GM12891 (cell line): ENCODE measurements around the gene AKIP1.
"Not testable (repeated sequence)": the region's sequence is repeated elsewhere in the genome, so short reads cannot be mapped to it uniquely, and the experiment has no call there.

Experiments
- DNase-seq: peaks from one replicate; pipeline ENCODE4 v3.0.0; 2011; ENCODE audit warnings: low spot score; ENCODE audit not compliant: insufficient read length
- FAIRE-seq: peaks from 2 replicates; lab custom pipeline; 2011; peaks lifted over from hg19 to GRCh38; lab: Jason Lieb, UNC
- PAX5 ChIP-seq: IDR thresholded peaks from 2 replicates; pipeline ENCODE4 v1.6.1; 2011; ENCODE audit warnings: low read length, moderate library complexity, mild to moderate bottlenecking; ENCODE audit not compliant: insufficient read depth, severe bottlenecking
- POLR2A ChIP-seq: IDR thresholded peaks from 2 replicates; pipeline ENCODE4 v1.6.1; 2011; ENCODE audit warnings: low read depth, low read length, control low read depth
- POLR2AphosphoS5 ChIP-seq: IDR thresholded peaks from 2 replicates; pipeline ENCODE4 v1.6.1; 2011; ENCODE audit warnings: low read depth, low read length, control low read depth
- POU2F2 ChIP-seq: IDR thresholded peaks from 2 replicates; pipeline ENCODE4 v1.6.1; 2011; ENCODE audit warnings: low read depth, mild to moderate bottlenecking, control low read depth, low read length, moderate library complexity
- SPI1 ChIP-seq: IDR thresholded peaks from 2 replicates; pipeline ENCODE4 v1.6.1; 2011; ENCODE audit warnings: low read depth, low read length, control low read depth
- TAF1 ChIP-seq: IDR thresholded peaks from 2 replicates; pipeline ENCODE4 v1.6.1; 2011; ENCODE audit warnings: low read depth, low read length, control low read depth

AKIP1 gene

DNA sequence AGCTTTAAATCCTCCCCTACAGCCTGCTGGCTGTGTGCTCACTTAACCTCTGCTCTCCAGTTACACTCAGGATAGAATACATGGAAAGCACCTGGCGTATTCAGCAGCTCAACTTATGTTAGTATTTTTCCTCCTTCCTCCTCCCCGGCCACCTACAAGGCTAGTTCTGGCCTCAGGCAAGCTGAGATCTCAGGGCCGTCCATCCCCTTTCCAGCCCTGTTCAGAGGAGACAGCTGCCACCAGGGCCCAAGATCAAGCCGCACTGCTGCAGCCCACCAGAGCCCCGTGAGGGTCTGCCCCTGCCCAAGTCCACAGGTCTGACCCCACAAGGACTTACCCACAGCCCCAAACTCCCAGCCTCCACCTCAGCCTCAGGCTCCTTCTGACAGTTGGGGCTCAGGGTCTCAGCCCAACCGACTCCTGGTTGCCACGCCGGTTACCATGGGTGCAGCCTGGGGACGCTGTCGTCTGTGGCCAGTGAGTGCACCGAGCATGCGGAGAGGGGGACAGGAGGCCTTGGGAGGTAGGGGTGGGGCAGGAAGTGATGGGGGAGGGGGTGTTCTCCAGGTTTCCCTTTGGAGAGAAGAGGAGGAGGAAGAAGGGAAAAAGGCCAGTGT, 21.7 kb downstream of the AKIP1 start, which contains the start of gene C11orf16:
TSS of gene C11orf16 (minus strand) at position 384 of the 617 bp plus-strand sequence. CDS start 639 bp downstream, outside the sequence.
- DNase-seq (no peak), FAIRE-seq (no peak)
- TF ChIP-seq POLR2A (no peak), POU2F2 (no peak), POLR2AphosphoS5 (no peak), TAF1 (no peak), PAX5 (no peak), SPI1 (no peak)

- no peak for FAIRE-seq
- TF ChIP-seq SPI1 (no peak), POLR2A (no peak), PAX5 (no peak), TAF1 (no peak), POLR2AphosphoS5 (no peak), POU2F2 (no peak)
- no peak for DNase-seq
These were observed 22.9 kb downstream of the AKIP1 start for GRCh38 chr11:8933931-8934330.

DNA sequence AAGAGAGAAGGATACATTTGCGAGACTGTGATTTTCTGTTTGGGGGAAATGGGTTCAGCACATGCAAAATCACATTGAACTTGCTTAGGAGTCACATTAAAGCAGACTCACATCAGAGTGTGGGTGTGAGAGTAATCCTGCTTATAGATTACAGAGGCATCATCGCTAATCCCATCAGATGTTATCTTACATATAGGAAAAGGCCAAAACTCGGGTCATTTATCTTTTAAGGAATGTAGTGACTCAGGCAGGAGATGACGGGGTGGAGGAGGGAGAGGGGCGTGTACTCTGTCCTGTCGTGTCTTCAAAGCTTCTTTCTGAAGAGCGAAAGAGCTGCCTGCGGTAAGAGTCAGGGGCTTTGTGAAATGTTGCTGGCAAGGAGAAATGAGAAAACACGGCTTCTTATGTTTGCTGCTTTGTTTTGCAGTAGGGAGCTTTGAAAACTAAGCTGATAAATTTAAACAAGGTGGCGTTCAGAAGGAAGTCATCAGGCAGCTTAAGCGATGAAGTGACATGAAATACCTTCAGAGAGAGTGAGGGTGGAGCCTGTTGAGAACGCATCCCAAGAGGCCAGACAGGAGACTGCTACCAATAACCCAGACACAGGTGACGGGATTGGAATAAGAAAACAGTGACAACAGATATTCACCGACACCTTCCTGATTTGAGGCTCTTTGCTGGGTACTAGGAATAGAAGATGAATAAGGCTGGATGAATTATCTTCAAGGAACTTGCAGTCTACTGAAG, 23.9 kb downstream of the AKIP1 start:
- FAIRE-seq (no peak), DNase-seq (no peak)
- TF ChIP-seq POLR2AphosphoS5 (no peak), SPI1 (no peak), POU2F2 (no peak), PAX5 (no peak), TAF1 (no peak), POLR2A (no peak)

DNA sequence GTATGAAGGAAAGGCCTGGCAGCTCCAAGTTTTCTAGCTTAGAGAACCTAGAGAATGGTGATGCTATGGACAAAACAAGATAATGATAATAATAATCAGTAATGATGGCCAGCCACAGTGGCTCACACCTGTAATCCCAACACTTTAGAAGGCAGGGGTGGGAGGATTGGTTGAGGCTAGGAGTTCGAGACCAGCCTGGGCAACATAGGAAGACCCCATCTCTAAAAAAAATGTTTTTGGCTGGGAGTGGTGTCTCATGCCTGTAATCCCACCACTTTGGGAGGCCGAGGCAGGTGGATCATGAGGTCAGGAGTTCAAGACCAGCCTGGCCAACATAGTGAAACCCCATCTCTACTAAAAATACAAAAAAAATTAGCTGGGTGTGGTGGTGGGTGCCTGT, 24.8 kb downstream of the AKIP1 start:
- FAIRE-seq, DNase-seq: not testable (repeated sequence)

DNA sequence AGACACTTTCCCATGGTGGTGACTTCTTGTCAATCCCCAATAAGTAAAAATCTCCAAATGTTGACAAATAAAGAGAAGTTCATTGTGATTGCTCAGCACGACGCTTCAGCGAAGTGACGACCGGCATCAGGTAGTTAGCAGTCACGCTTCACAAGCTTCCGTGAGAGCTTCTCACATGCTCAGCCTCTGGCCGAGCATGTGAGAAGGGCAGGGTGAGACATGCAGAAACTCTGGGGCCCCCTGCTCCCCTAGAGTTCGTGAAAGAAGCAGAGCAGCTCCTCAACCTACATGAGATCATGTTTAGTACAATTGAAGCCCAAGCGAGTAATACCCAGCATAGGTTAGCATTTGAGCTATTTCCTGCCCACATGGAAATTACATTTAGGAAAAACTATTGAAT, 26.2 kb downstream of the AKIP1 start:
- TF ChIP-seq POLR2AphosphoS5 (no peak), SPI1 (no peak), POU2F2 (peak; percentile 94), TAF1 (no peak), PAX5 (peak; percentile 97), POLR2A (no peak)
- DNase-seq (no peak), FAIRE-seq (peak; percentile 5)

DNA sequence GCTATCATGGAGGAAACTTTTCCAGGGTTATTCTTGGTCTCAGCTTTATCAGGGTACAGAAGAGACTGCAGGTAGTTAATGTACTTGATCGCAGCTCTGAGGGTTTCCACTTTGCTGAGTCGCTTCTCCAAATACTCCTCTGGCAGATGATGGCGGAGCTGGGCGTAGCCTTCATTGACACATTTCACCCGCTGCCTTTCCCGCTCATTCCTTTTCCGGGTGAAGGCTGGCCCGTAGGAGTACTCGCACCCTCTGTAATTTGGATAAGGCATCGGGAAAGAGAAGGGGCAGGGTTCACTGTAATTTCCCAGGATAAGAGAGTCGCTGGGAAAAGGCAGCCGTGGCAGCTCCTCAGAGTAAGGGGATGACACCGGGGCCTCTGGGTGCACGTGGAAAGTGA, 26.7 kb downstream of the AKIP1 start:
- TF ChIP-seq POU2F2 (no peak), PAX5 (no peak)
- DNase-seq (no peak), FAIRE-seq (no peak)

GRCh38 chr11:8941341-8942103, 30.5 kb downstream of the AKIP1 start:
- no peak for DNase-seq
- FAIRE-seq: peak; percentile 5
- TF ChIP-seq TAF1 (no peak), SPI1 (no peak), POU2F2 (no peak), POLR2A (no peak), PAX5 (no peak), POLR2AphosphoS5 (no peak)

DNA sequence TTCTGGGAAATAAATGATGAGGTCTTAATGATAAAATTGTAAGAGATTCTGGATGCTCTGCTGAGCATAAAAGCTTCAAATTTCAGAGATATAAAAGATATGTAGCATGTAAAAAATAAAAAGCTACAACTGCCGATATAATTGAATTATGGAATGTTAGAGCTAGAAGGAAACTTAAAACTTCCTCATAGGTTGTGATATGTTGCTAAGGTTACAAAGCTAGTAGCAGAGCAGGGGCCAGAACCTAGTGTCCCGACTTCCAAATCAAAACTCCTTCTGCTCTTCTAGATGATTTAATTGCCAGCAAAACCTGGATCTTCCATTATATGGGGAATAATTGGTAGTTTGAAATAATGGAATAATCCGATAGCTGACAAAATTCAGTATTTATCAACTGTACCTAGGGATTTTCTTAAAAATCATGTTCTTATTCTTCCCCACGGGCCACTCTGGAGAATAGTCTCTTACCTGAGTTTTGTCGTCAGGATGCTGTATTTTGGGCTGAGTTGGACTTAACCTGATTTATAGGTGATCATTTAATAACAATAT, 31.6 kb downstream of the AKIP1 start, which contains the start of gene ASCL3:
TSS of gene ASCL3 (minus strand) at position 499 of the 549 bp plus-strand sequence. CDS start 4,855 bp downstream, outside the sequence.
- TF ChIP-seq POLR2A (no peak), POLR2AphosphoS5 (no peak), POU2F2 (no peak)
- DNase-seq: no peak
- no peak for FAIRE-seq

- DNase-seq (no peak), FAIRE-seq (no peak)
- TF ChIP-seq PAX5 (no peak), TAF1 (no peak), SPI1 (no peak)
These were observed 36.4 kb downstream of the AKIP1 start for GRCh38 chr11:8947230-8947943.
